ENCODE data around the gene JAG1.

JAG1 gene

GRCh38 chr20:10652185-10652584 lies 21.6 kb downstream of the JAG1 start:
- no peak for DNase-seq

GRCh38 chr20:10651227-10651990 lies 22.4 kb downstream of the JAG1 start:
- DNase-seq = no peak

- DNase-seq = no peak
Observed at GRCh38 chr20:10649797-10650160, 24.0 kb downstream of the JAG1 start.

GRCh38 chr20:10649080-10649796 lies 24.6 kb downstream of the JAG1 start:
- no peak for DNase-seq

- no peak for DNase-seq
Observed at GRCh38 chr20:10648651-10649050, 25.1 kb downstream of the JAG1 start.

GRCh38 chr20:10647909-10648308 lies 25.9 kb downstream of the JAG1 start:
- no peak for DNase-seq

- DNase-seq = no peak
Observed at GRCh38 chr20:10647471-10647870, 26.3 kb downstream of the JAG1 start.

- no peak for DNase-seq
Observed at GRCh38 chr20:10646886-10647420, 26.8 kb downstream of the JAG1 start.

GRCh38 chr20:10646006-10646405 lies 27.8 kb downstream of the JAG1 start:
- no peak for DNase-seq

- DNase-seq = no peak
Observed at GRCh38 chr20:10645205-10645570, 28.6 kb downstream of the JAG1 start.

GRCh38 chr20:10644458-10645204 lies 29.2 kb downstream of the JAG1 start:
- DNase-seq = no peak

- DNase-seq = no peak
Observed at GRCh38 chr20:10643560-10643873, 30.3 kb downstream of the JAG1 start.

GRCh38 chr20:10642856-10643559 lies 30.8 kb downstream of the JAG1 start:
- DNase-seq = no peak

GRCh38 chr20:10641893-10642292 lies 31.9 kb downstream of the JAG1 start:
- no peak for DNase-seq

GRCh38 chr20:10641467-10641866 lies 32.3 kb downstream of the JAG1 start:
- DNase-seq = no peak

GRCh38 chr20:10640897-10641296 lies 32.9 kb downstream of the JAG1 start:
- DNase-seq = no peak

- DNase-seq = no peak
Observed at GRCh38 chr20:10639737-10640556, 33.9 kb downstream of the JAG1 start.

GRCh38 chr20:10639077-10639736 lies 34.6 kb downstream of the JAG1 start:
- DNase-seq = no peak

GRCh38 chr20:10637563-10637962 lies 36.2 kb downstream of the JAG1 start:
- DNase-seq = no peak

- DNase-seq = no peak
Observed at GRCh38 chr20:10637031-10637559, 36.7 kb downstream of the JAG1 start.

- no peak for DNase-seq
Observed at GRCh38 chr20:10636326-10636818, 37.4 kb downstream of the JAG1 start.
